ENCODE results near the gene IFT20. TPM values are rescaled to one million over a fixed set of nuclear protein-coding genes. Genes with fewer than 3 reads are reported as not detected.

Gene IFT20
- total RNA-seq, 1 donor from 2014 or later, result 14.0 TPM

GRCh38 chr17:28357901-28358197 lies 22.6 kb upstream of the IFT20 start:
- Mint-ChIP-seq H3K36me3 (ENCODE audit: low read depth) (no peaks in the 10 kb centered on the region), H3K27ac (ENCODE audit: unreplicated experiment) (peak overlapping the region; percentile 97), H3K4me1 (peaks cover 21% of the 10 kb centered on the region), H3K4me3 (peak overlapping the region; percentile 97), H3K27me3 (ENCODE audit: low read depth) (no peaks in the 10 kb centered on the region), H3K9me3 (no peaks in the 10 kb centered on the region)
- DNase-seq (ENCODE audit: low read depth, low spot score), result no peak
- no peak for TF ChIP-seq CTCF (conservative IDR thresholded peaks at IDR 0.05)

- Mint-ChIP-seq H3K27me3 (ENCODE audit: low read depth) (no peaks in the 10 kb centered on the region), H3K9me3 (no peaks in the 10 kb centered on the region), H3K4me3 (peak within 1 kb of the TSS; percentile 97), H3K4me1 (peaks cover 21% of the 10 kb centered on the region), H3K36me3 (ENCODE audit: low read depth) (no peaks in the 10 kb centered on the region), H3K27ac (ENCODE audit: unreplicated experiment) (peak within 1 kb of the TSS; percentile 97)
- DNase-seq (ENCODE audit: low read depth, low spot score), result peak; percentile 89
- no peak for TF ChIP-seq CTCF (conservative IDR thresholded peaks at IDR 0.05)
Measured at GRCh38 chr17:28357061-28357900, 22.0 kb upstream of the IFT20 start, which contains the start of gene POLDIP2. Gene POLDIP2 (minus strand): TSS chr17:28357527. CDS start chr17:28357448, 79 bp downstream.

GRCh38 chr17:28350271-28350670 lies 15.0 kb upstream of the IFT20 start:
- Mint-ChIP-seq H3K36me3 (ENCODE audit: low read depth) (peaks cover 10% of the 10 kb centered on the region), H3K9me3 (no peaks in the 10 kb centered on the region), H3K4me3 (no peak overlapping the region), H3K27me3 (ENCODE audit: low read depth) (no peaks in the 10 kb centered on the region), H3K4me1 (no peaks in the 10 kb centered on the region), H3K27ac (ENCODE audit: unreplicated experiment) (no peak overlapping the region)
- no peak for TF ChIP-seq CTCF (conservative IDR thresholded peaks at IDR 0.05)
- DNase-seq (ENCODE audit: low read depth, low spot score), result no peak

GRCh38 chr17:28348979-28349378 lies 13.7 kb upstream of the IFT20 start:
- DNase-seq (ENCODE audit: low read depth, low spot score), result no peak
- Mint-ChIP-seq H3K4me1 (no peaks in the 10 kb centered on the region), H3K36me3 (ENCODE audit: low read depth) (peaks cover 10% of the 10 kb centered on the region), H3K4me3 (no peak overlapping the region), H3K27me3 (ENCODE audit: low read depth) (no peaks in the 10 kb centered on the region), H3K27ac (ENCODE audit: unreplicated experiment) (no peak overlapping the region), H3K9me3 (no peaks in the 10 kb centered on the region)
- TF ChIP-seq CTCF (conservative IDR thresholded peaks at IDR 0.05), result no peak

GRCh38 chr17:28347261-28347891 lies 12.1 kb upstream of the IFT20 start:
- Mint-ChIP-seq H3K27me3 (ENCODE audit: low read depth) (no peaks in the 10 kb centered on the region), H3K4me3 (no peak overlapping the region), H3K9me3 (no peaks in the 10 kb centered on the region), H3K27ac (ENCODE audit: unreplicated experiment) (peak overlapping the region; percentile 27), H3K36me3 (ENCODE audit: low read depth) (peaks cover 10% of the 10 kb centered on the region), H3K4me1 (no peaks in the 10 kb centered on the region)
- DNase-seq (ENCODE audit: low read depth, low spot score), result no peak
- TF ChIP-seq CTCF (conservative IDR thresholded peaks at IDR 0.05), result no peak

Measured in neural crest cell (in vitro differentiated cells).